OCI-LY7 (cell line): ENCODE data around the gene PHF14. TPM values are rescaled to one million over a fixed set of nuclear protein-coding genes. Genes with fewer than 3 reads are reported as not detected.

Experiments
- BruUV-seq: library from RNA; stranded (reverse); fragments of 400-500 nt; replicated peaks from 2 replicates; lab custom pipeline; 2021; lab: Mats Ljungman, UMichigan
- CTCF ChIA-PET: fragments of 300-600 bp; sonication (Branson Sonifier 250); formaldehyde crosslinking; loops from one replicate; lab custom pipeline; 2022; ENCODE audit warnings: antibody characterized with exemption; ENCODE audit not compliant: unreplicated experiment; lab: Charles Lee
- POLR2A ChIA-PET: fragments of 300-600 bp; sonication (Branson Sonifier 250); formaldehyde crosslinking; loops from one replicate; lab custom pipeline; 2022; ENCODE audit warnings: antibody characterized with exemption; lab: Charles Lee
- DNase-seq: peaks from one replicate; pipeline ENCODE4 v3.0.0-alpha.2; 2015; ENCODE audit warnings: low spot score
- H2AFZ ChIP-seq: fragments of 200-600 bp; sonication (generic), shearing (Covaris generic); 2 replicates; pipeline ENCODE4 v1.6.1; 2014; ENCODE audit warnings: mild to moderate bottlenecking, antibody characterized with exemption, low read length, moderate library complexity
- H3K27ac ChIP-seq: fragments of 200-600 bp; sonication (generic); 2 replicates; pipeline ENCODE4 v1.5.1; 2014; ENCODE audit warnings: mixed run types, low read depth, mild to moderate bottlenecking, moderate library complexity, low read length, inconsistent platforms; ENCODE audit not compliant: poor library complexity, severe bottlenecking
- H3K36me3 ChIP-seq: fragments of 200-600 bp; sonication (generic); 2 replicates; pipeline ENCODE4 v1.6.1; 2014; ENCODE audit warnings: mild to moderate bottlenecking, antibody characterized with exemption, low read length, moderate library complexity, mixed read lengths; ENCODE audit not compliant: insufficient read depth
- H3K4me1 ChIP-seq: fragments of 200-600 bp; sonication (generic); 2 replicates; pipeline ENCODE4 v1.5.1; 2014; ENCODE audit warnings: mild to moderate bottlenecking, low read length; ENCODE audit not compliant: insufficient read depth, poor library complexity, severe bottlenecking
- H3K4me2 ChIP-seq: fragments of 200-600 bp; sonication (generic); 2 replicates; pipeline ENCODE4 v1.6.1; 2014; ENCODE audit warnings: mild to moderate bottlenecking, low read length
- H3K4me3 ChIP-seq: fragments of 200-600 bp; sonication (generic); 2 replicates; pipeline ENCODE4 v1.5.1; 2014; ENCODE audit warnings: mild to moderate bottlenecking, low read depth, low read length; ENCODE audit not compliant: poor library complexity, severe bottlenecking
- H3K79me2 ChIP-seq: fragments of 200-600 bp; sonication (generic); 2 replicates; pipeline ENCODE4 v1.6.1; 2016; ENCODE audit warnings: low read depth, mild to moderate bottlenecking, low read length, moderate library complexity, mixed read lengths; ENCODE audit not compliant: insufficient read depth
- H3K9me2 ChIP-seq: fragments of 200-600 bp; sonication (generic); 2 replicates; pipeline ENCODE4 v1.6.1; 2016; ENCODE audit warnings: mild to moderate bottlenecking, low read length, mixed read lengths; ENCODE audit not compliant: insufficient read depth
- H3K9me3 ChIP-seq: fragments of 200-600 bp; sonication (generic); 2 replicates; pipeline ENCODE4 v1.6.1; 2014; ENCODE audit warnings: mild to moderate bottlenecking, mixed run types, low read length, mixed read lengths
- H4K20me1 ChIP-seq: fragments of 200-600 bp; sonication (generic); 2 replicates; pipeline ENCODE4 v1.6.1; 2014; ENCODE audit warnings: mild to moderate bottlenecking, antibody characterized with exemption, low read length, moderate library complexity, mixed read lengths; ENCODE audit not compliant: insufficient read depth
- EZH2phosphoT487 ChIP-seq: fragments of 200-600 bp; sonication (generic); IDR thresholded peaks from 2 replicates; pipeline ENCODE4 v1.6.1; 2018; ENCODE audit warnings: low read depth, borderline replicate concordance, mild to moderate bottlenecking, mixed run types, antibody characterized with exemption, low read length, moderate library complexity, mixed read lengths
- intact Hi-C: fragments of 100-400 bp; cut with micrococcal nuclease; formaldehyde crosslinking; loops from one replicate; pipeline ENCODE4 v1.10.0; 2022; ENCODE audit not compliant: unreplicated experiment
- total RNA-seq, 2 experiments: library from RNA; depleted of rRNA in 1 of 2; stranded (reverse); fragments of >200 nt in 1 of 2; shearing (Covaris generic) in 1 of 2; gene quantifications; 2 replicates each; pipeline ENCODE4 v1.2.3, GENCODE V29; 2014 to 2022
- TF ChIP-seq, protein P1 (sequence below): fragments of 200-600 bp; sonication (generic); conservative IDR thresholded peaks from 2 replicates; pipeline ENCODE4 v1.5.1; 2014; ENCODE audit warnings: mild to moderate bottlenecking, antibody characterized with exemption, low read length, moderate library complexity, mixed read lengths

Gene PHF14
- total RNA-seq, 2 experiments from 2014 or later, result 39.9 to 55.5 TPM

DNA sequence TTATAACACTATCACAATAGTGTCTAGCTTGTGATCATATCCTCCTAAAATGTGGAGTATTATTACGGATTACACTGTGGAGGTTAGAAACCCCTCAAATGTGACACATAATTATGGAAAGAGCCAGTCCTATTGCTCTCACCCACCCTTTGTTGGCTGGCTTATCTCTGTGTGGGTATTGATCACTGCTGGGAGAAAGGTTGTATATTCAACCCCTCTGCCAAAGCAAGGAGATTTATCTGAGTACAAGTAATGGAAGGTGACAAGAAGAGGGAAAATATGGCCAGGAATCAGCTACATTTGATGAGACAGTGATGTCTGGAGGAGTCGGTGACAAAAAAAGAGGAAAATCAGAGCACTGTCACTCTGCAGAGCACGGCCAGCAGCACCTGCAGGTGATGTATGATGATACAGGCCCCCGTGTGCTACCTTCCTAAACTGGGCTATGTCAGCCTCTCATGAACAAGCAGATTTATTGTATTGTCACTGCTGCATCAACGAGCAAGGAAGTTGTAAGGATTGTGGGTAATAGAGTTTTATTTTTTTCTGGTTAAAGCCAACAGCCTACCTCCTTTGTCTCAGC, 235.3 kb downstream of the PHF14 start:
- Histone ChIP-seq H4K20me1 (no peaks in the 10 kb centered on the region), H3K9me2 (no peaks in the 10 kb centered on the region), H3K79me2 (no peaks in the 10 kb centered on the region), H3K27ac (no peak overlapping the region), H3K4me2 (no peak overlapping the region), H2AFZ (no peak overlapping the region), H3K4me3 (no peak overlapping the region), H3K9me3 (no peaks in the 10 kb centered on the region), H3K4me1 (no peaks in the 10 kb centered on the region), H3K36me3 (no peaks in the 10 kb centered on the region)
- CTCF ChIA-PET, result no interaction called here
- POLR2A ChIA-PET, result interaction anchor here (0.6 to 1.2 kb wide), 2 partner anchors 8 to 28 kb away, joined by 3 to 7 read pairs; no protein-coding TSS in a partner anchor
- BruUV-seq, result no TSS peak
- intact Hi-C loops, result no loop called here
- TF ChIP-seq EZH2phosphoT487, result no peak
- TF ChIP-seq, protein P1, sequence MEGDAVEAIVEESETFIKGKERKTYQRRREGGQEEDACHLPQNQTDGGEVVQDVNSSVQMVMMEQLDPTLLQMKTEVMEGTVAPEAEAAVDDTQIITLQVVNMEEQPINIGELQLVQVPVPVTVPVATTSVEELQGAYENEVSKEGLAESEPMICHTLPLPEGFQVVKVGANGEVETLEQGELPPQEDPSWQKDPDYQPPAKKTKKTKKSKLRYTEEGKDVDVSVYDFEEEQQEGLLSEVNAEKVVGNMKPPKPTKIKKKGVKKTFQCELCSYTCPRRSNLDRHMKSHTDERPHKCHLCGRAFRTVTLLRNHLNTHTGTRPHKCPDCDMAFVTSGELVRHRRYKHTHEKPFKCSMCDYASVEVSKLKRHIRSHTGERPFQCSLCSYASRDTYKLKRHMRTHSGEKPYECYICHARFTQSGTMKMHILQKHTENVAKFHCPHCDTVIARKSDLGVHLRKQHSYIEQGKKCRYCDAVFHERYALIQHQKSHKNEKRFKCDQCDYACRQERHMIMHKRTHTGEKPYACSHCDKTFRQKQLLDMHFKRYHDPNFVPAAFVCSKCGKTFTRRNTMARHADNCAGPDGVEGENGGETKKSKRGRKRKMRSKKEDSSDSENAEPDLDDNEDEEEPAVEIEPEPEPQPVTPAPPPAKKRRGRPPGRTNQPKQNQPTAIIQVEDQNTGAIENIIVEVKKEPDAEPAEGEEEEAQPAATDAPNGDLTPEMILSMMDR, result no peak
- no peak for DNase-seq

DNA sequence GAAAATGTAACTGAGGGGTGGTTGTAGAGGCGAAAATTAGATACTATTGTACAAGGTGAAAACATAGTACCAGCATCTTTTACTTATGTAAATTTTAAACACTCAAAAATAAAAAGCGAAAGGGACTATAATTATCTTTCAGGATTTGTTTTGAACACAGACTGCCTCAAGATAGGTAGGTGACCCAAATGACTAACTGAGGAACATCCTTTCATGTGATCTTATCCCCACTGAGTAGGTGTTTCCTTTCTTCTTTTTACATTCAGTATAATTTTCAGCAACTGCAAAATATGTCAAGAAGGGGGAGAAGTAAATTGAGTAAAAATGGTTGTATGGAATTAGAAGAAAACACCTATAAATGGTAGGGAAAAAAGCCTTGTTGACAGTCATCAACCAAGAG, 236.7 kb downstream of the PHF14 start:
- no TSS peak for BruUV-seq
- no peak for DNase-seq
- H3K27ac ChIP-seq, result no peak overlapping the region
- POLR2A ChIA-PET, result interaction anchor here (0.6 kb wide), 2 partner anchors 64 to 479 kb away, joined by 3 read pairs; no protein-coding TSS in a partner anchor
- no peaks in the 10 kb centered on the region for H3K4me1 ChIP-seq
- CTCF ChIA-PET, result no interaction called here
- no peak for TF ChIP-seq EZH2phosphoT487
- TF ChIP-seq, protein P1, result no peak
- H3K9me2 ChIP-seq, result no peaks in the 10 kb centered on the region
- intact Hi-C loops, result loop anchor here (5.0 to 10.0 kb wide), 2 partner anchors 268 to 306 kb away; a partner anchor contains a TSS
- H3K4me3 ChIP-seq, result no peak overlapping the region
- no peak overlapping the region for H3K4me2 ChIP-seq
- H3K9me3 ChIP-seq, result no peaks in the 10 kb centered on the region
- no peaks in the 10 kb centered on the region for H3K36me3 ChIP-seq
- H4K20me1 ChIP-seq, result no peaks in the 10 kb centered on the region
- no peaks in the 10 kb centered on the region for H3K79me2 ChIP-seq
- H2AFZ ChIP-seq, result no peak overlapping the region

DNA sequence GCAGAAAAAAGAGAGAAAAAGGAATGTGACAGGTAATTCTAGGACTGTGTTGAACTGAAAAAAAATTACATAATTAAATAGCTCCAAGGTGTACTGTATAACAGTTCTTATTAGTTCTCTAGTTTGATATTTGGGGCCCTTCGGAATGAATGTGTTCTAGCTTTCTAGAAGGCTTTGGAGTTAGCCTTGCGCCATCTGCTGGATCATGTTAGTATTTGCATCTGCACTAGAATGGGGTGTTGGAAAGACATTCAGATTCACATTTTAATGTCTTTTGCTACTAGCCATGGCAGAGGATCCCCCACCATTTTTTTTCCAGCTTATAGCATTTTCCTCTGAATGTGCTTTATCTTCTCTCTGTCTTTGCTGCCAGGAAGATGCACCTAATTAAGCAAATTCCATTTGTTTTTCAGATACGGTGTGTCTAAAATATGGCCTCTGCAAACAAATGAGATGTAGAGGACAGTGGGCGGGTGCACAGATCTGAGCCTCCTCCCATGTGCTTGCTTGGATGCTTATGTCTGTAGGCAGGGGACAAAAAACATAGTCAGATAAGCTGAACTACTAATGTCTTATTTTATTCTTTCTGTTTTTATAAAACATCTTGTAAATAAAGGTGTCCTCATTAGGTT, 238.5 kb downstream of the PHF14 start:
- intact Hi-C loops, result loop anchor here (5.0 to 10.0 kb wide), 2 partner anchors 270 to 307 kb away; a partner anchor contains a TSS
- peak; percentile 69 for DNase-seq
- no peak overlapping the region for H2AFZ ChIP-seq
- no peaks in the 10 kb centered on the region for H3K9me2 ChIP-seq
- no peaks in the 10 kb centered on the region for H3K4me1 ChIP-seq
- H3K27ac ChIP-seq, result no peak overlapping the region
- BruUV-seq, result no TSS peak
- H3K4me3 ChIP-seq, result no peak overlapping the region
- H3K4me2 ChIP-seq, result no peak overlapping the region
- H4K20me1 ChIP-seq, result no peaks in the 10 kb centered on the region
- no peaks in the 10 kb centered on the region for H3K36me3 ChIP-seq
- ChIA-PET CTCF (interaction anchor here (0.9 kb wide), 1 partner anchor 24 kb away, joined by 3 read pairs; no protein-coding TSS in a partner anchor), POLR2A (no interaction called here)
- TF ChIP-seq, protein P1, result peak; percentile 92
- TF ChIP-seq EZH2phosphoT487, result no peak
- H3K9me3 ChIP-seq, result no peaks in the 10 kb centered on the region
- H3K79me2 ChIP-seq, result no peaks in the 10 kb centered on the region
